Stimulated activated CD8-positive, alpha-beta memory T cell treated with anti-CD3 and anti-CD28 coated beads, Interleukin-12 subunit alpha, Interleukin-12 subunit beta, amount 100 ng/mL, for 1 hour (primary cell): ENCODE data around the gene ASB13.
"Not testable (repeated sequence)": the region's sequence is repeated elsewhere in the genome, so short reads cannot be mapped to it uniquely, and the experiment has no call there.

ENCODE experiments used
- DNase-seq: peaks from one replicate; pipeline ENCODE4 v3.0.0-alpha.2; 2020; ENCODE audit warnings: low read depth

Gene ASB13

GRCh38 chr10:5604961-5605360 is 61.4 kb downstream of the ASB13 start:
- DNase-seq: no peak

- DNase-seq: no peak
Observed at GRCh38 chr10:5604236-5604925, 62.0 kb downstream of the ASB13 start.

- DNase-seq: no peak
Observed at GRCh38 chr10:5603848-5604170, 62.6 kb downstream of the ASB13 start.

- no peak for DNase-seq
Observed at GRCh38 chr10:5603091-5603847, 63.1 kb downstream of the ASB13 start.

GRCh38 chr10:5601826-5602495 is 64.4 kb downstream of the ASB13 start:
- DNase-seq: no peak

GRCh38 chr10:5600908-5601307 is 65.5 kb downstream of the ASB13 start:
- DNase-seq: no peak

- DNase-seq: no peak
Observed at GRCh38 chr10:5599613-5600520, 66.5 kb downstream of the ASB13 start.

- no peak for DNase-seq
Observed at GRCh38 chr10:5598085-5598690, 68.2 kb downstream of the ASB13 start.

GRCh38 chr10:5596611-5597341 is 69.6 kb downstream of the ASB13 start:
- no peak for DNase-seq

GRCh38 chr10:5595994-5596471 is 70.4 kb downstream of the ASB13 start:
- DNase-seq: no peak

GRCh38 chr10:5595591-5595990 is 70.8 kb downstream of the ASB13 start:
- no peak for DNase-seq

- no peak for DNase-seq
Observed at GRCh38 chr10:5595095-5595494, 71.3 kb downstream of the ASB13 start.

GRCh38 chr10:5594271-5595049 is 71.9 kb downstream of the ASB13 start:
- no peak for DNase-seq

- DNase-seq: not testable (repeated sequence)
Observed at GRCh38 chr10:5593347-5593746, 73.0 kb downstream of the ASB13 start.

GRCh38 chr10:5592070-5592469 is 74.3 kb downstream of the ASB13 start:
- DNase-seq: no peak

GRCh38 chr10:5591336-5591824 is 75.0 kb downstream of the ASB13 start:
- DNase-seq: no peak

GRCh38 chr10:5590816-5591215 is 75.6 kb downstream of the ASB13 start:
- no peak for DNase-seq

- no peak for DNase-seq
Observed at GRCh38 chr10:5589661-5590511, 76.5 kb downstream of the ASB13 start.
